HL-60 (cell line): ENCODE measurements around the gene SLC2A13.

Experiments used
- GABPA ChIP-seq: IDR thresholded peaks from 2 replicates; pipeline ENCODE4 v1.6.1; 2012; ENCODE audit warnings: low read depth
- POLR2AphosphoS5 ChIP-seq: IDR thresholded peaks from 2 replicates; pipeline ENCODE4 v1.6.1; 2012; ENCODE audit warnings: low read depth
- SPI1 ChIP-seq: IDR thresholded peaks from 2 replicates; pipeline ENCODE4 v1.6.1; 2012; ENCODE audit warnings: low read depth, mild to moderate bottlenecking, borderline replicate concordance
- TF ChIP-seq, protein P1 (sequence below): IDR thresholded peaks from one replicate; pipeline ENCODE4 v1.5.1; 2011; ENCODE audit warnings: low read length, control low read depth, inconsistent platforms; ENCODE audit not compliant: insufficient read depth
- TF ChIP-seq, protein P2 (sequence below): IDR thresholded peaks from 2 replicates; pipeline ENCODE4 v1.6.1; 2012; ENCODE audit warnings: low read depth; ENCODE audit not compliant: insufficient replicate concordance

DNA sequence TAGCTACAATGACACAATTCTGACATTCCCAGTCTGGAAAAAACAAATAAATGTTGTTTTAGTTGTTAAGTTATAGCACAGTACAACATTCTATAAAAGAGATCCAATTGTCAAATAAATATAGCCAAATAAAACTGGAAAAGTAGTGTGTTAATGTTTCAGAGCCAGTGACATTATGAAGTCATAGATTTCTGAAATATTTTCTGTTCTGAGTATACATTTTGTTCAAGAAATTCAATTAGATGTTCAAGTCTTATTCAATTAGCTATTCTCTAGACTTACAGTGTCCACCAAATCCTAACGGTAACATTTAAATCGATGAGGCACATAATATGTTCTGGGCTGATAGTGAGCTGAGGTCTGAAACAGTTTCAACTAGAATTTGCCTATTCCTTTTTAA, 290.1 kb downstream of the SLC2A13 start:
- TF ChIP-seq POLR2AphosphoS5 (no peak), SPI1 (no peak), GABPA (no peak)
- TF ChIP-seq, protein P1, sequence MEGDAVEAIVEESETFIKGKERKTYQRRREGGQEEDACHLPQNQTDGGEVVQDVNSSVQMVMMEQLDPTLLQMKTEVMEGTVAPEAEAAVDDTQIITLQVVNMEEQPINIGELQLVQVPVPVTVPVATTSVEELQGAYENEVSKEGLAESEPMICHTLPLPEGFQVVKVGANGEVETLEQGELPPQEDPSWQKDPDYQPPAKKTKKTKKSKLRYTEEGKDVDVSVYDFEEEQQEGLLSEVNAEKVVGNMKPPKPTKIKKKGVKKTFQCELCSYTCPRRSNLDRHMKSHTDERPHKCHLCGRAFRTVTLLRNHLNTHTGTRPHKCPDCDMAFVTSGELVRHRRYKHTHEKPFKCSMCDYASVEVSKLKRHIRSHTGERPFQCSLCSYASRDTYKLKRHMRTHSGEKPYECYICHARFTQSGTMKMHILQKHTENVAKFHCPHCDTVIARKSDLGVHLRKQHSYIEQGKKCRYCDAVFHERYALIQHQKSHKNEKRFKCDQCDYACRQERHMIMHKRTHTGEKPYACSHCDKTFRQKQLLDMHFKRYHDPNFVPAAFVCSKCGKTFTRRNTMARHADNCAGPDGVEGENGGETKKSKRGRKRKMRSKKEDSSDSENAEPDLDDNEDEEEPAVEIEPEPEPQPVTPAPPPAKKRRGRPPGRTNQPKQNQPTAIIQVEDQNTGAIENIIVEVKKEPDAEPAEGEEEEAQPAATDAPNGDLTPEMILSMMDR = no peak
- TF ChIP-seq, protein P2, sequence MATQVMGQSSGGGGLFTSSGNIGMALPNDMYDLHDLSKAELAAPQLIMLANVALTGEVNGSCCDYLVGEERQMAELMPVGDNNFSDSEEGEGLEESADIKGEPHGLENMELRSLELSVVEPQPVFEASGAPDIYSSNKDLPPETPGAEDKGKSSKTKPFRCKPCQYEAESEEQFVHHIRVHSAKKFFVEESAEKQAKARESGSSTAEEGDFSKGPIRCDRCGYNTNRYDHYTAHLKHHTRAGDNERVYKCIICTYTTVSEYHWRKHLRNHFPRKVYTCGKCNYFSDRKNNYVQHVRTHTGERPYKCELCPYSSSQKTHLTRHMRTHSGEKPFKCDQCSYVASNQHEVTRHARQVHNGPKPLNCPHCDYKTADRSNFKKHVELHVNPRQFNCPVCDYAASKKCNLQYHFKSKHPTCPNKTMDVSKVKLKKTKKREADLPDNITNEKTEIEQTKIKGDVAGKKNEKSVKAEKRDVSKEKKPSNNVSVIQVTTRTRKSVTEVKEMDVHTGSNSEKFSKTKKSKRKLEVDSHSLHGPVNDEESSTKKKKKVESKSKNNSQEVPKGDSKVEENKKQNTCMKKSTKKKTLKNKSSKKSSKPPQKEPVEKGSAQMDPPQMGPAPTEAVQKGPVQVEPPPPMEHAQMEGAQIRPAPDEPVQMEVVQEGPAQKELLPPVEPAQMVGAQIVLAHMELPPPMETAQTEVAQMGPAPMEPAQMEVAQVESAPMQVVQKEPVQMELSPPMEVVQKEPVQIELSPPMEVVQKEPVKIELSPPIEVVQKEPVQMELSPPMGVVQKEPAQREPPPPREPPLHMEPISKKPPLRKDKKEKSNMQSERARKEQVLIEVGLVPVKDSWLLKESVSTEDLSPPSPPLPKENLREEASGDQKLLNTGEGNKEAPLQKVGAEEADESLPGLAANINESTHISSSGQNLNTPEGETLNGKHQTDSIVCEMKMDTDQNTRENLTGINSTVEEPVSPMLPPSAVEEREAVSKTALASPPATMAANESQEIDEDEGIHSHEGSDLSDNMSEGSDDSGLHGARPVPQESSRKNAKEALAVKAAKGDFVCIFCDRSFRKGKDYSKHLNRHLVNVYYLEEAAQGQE = no peak
